GM20431 (cell line): ENCODE measurements around the gene KCTD11.
"Not testable (repeated sequence)": the region's sequence is repeated elsewhere in the genome, so short reads cannot be mapped to it uniquely, and the experiment has no call there.

ENCODE experiments used
- in situ Hi-C: fragments of 300-500 bp; cut with MseI, MboI; formaldehyde crosslinking; loops from one replicate; pipeline ENCODE4 v1.15.0; 2020; ENCODE audit warnings: low sequenced_read_pairs; ENCODE audit not compliant: unreplicated experiment

Gene KCTD11

GRCh38 chr17:7340179-7340578 lies 11.8 kb upstream of the KCTD11 start:
- in situ Hi-C loops = no loop called here

GRCh38 chr17:7341842-7342241 lies 10.1 kb upstream of the KCTD11 start:
- in situ Hi-C loops = no loop called here

DNA sequence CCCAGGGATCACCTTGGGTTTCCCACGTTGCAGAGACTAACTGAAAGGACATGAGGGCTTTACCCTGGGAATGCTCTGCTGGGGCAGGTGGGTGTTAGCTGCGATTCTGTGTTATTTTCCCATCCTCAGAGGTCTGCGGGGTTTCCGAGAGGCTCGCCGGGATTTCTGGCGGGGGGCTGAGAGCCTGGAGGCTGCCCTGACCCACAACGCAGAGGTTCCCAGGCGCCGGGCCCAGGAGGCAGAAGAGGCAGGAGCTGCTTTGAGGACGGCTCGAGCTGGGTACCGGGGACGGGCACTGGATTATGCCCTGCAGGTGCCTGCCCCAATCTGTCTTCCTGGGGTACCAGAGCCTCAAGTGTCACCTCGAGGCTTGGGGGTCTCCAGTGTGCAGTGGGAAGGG lies 8.7 kb upstream of the KCTD11 start:
- in situ Hi-C loops = no loop called here

GRCh38 chr17:7346761-7347614 lies 5.0 kb upstream of the KCTD11 start:
- in situ Hi-C loops = no loop called here

DNA sequence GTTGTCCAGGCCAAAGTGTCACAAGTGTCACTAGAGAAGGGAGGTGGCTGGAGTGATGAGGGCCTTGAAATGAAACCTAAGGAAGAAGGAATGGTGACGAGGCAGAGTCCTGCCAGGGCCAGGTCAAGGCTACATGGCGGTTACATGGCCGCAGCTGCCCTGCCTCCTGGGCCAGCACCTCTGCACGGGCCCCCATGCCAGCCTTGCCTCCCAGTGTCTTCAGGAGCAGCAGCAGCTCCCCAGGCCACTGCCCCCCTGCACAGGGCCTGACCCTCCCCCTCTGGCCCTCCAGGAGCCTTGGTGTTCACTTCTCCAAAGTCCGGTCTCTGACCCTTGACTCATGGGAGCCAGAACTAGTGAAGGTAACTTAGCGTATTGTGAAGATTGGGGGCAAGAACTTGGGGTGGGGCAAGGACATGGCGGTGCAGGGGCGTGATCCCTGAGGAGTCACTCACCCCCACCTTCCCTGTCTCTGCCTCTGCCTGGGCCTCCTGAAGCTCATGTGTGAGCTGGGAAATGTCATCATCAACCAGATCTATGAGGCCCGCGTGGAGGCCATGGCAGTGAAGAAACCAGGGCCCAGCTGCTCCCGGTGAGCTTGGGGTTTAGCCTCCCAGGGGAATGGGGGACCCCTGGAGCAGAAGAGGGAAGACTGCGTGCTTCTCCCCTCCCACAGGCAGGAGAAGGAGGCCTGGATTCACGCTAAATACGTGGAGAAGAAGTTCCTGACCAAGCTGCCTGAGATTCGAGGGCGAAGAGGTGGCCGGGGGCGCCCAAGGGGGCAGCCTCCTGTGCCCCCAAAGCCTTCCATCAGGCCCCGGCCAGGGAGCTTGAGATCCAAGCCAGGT lies 4.1 kb upstream of the KCTD11 start:
- in situ Hi-C loops = no loop called here

DNA sequence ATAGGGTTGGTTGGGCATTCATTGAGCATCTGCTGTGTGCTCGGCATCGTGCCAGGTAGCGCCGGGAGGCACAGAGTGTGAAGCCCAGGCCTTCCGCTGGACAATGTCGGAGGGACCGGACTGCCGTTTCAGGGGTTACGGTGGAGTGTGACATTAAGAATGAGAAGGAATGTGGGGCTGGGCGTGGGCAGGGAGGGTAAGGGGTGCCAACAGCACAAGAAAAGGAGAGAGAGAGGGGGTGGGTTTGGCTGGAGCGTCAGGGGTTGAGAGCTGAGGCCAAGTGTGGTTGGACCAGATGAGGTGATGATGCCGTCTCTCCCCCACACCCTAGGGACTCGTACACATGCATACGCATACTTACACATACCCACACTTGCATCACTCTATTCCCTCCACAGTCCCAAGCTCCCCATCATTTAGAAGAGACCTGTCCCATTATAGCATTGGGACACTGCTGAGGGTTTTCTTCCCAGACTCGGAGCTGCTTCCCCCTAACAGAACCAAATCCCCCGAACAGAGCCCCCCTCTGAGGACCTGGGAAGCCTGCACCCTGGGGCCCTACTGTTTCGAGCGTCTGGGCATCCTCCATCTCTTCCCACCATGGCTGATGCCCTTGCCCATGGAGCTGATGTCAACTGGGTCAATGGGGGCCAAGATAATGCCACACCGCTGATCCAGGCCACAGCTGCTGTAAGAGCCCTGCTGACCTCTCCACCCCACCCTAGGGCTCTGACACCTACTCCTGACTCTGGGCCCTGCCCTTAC lies 3.3 kb upstream of the KCTD11 start:
- in situ Hi-C loops = no loop called here

DNA sequence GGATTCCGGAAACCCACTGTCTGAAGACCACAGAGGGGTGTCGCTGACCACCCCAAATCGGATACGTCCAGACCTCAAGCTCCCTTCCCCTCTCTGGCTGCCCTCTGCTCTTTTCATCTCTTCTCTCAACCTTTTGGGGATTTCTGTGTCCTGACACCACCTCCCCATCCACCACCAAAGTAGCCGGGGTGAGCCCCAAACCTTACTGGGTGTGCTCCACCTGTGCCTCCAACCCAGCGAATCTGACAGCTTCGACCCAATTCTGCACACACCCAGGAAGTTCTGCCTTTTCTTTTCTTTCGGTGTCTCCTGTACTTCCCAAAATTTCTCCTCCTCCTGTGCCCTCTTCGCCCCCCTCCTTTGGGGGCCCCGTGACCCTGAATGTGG lies 534 bp downstream of the KCTD11 start:
- in situ Hi-C loops = no loop called here

- in situ Hi-C loops = no loop called here
Observed at GRCh38 chr17:7352910-7353635, 1.1 kb downstream of the KCTD11 start.

DNA sequence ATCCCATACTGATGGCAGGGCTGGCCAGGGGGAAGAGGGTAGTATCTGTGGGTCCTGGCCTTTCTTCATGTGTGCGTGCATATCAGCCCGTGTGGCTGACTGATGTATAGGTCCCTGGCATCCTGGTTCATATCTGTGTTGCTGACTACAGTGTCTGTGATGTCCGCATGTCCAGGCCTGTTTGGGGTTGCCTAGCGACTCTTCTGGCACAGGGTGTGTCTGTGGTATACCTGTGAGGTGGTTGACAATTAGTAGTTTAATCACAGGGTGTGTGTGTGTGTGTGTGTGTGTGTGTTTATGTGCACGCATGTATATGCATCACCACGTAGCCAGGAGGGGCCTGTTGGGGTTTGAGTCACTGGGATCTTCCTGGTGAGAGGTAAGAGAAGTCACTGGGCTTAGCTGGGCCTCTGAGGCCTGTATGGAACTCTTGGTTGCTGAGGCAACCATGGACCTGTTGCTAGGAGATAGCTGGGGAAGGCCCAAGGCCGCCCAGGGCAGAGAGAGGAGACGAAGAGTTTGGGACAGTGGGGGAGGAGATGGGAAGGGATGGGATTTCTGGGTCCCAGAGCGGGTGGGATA lies 2.4 kb downstream of the KCTD11 start:
- in situ Hi-C loops = no loop called here

GRCh38 chr17:7355053-7355452 lies 3.1 kb downstream of the KCTD11 start, which contains the start of gene TMEM95:
TSS of gene TMEM95 (plus strand) at chr17:7355156. CDS start at chr17:7355205, 49 bp downstream.
- in situ Hi-C loops = no loop called here

DNA sequence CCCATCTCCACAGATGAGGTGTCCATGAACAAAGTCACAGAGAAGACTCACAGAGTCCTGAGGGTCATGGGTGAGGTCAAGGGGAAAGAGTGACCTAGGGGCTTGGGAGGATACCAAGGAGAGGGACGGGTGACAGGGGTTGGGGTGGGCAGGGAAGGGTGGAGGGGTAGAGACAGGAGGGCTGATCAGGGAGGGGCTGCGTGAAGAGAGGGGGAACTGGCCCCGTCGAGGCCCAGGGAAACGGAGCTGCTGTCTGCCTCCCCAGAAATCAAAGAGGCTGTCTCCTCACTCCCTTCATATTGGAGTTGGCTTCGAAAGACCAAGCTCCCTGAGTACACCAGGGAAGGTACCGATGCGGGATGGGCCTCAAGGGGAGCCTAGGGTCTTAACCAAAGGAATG lies 3.6 kb downstream of the KCTD11 start:
- in situ Hi-C loops = no loop called here

DNA sequence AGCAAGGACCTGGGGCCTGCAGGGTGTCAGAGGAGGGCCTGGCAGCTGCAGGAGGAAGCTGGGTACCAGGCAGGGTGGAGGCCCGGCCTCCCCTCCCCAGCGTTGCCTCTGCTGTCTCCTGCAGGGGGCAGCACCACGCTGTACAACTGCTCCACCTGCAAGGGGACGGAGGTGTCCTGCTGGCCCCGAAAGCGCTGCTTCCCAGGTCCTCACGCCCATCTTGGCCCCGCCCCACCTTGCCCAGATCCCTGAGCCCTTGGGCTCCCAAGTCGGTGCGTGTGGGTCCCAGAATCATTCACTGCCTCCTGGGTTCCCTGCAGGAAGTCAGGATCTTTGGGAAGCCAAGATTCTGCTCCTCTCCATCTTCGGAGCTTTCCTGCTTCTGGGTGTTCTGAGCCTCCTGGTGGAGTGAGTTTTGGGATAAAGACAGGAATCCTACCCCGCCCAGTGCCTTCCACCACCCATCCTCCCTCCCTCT lies 4.1 kb downstream of the KCTD11 start:
- in situ Hi-C loops = no loop called here

DNA sequence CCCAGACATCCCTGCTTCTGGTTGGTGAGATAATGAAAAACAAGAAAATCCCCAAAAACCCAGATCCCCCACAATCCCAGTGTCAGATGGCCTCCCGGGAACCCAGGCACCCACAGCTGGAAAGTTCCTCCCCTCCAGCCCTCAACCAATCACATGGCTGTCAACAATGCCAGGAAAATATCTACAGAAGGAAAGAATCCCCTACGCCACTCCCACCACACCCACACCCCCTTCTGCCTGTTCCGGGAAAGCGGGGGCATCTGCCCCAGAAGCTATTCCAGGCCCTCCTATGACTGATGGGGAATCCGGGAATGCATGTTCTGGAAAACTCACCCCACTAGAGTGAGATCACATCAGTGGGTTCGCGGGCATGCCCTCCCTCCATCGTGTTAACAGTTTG lies 4.8 kb downstream of the KCTD11 start:
- in situ Hi-C loops = no loop called here

GRCh38 chr17:7357381-7357780 lies 5.4 kb downstream of the KCTD11 start:
- in situ Hi-C loops = no loop called here

GRCh38 chr17:7361906-7362305 lies 9.9 kb downstream of the KCTD11 start:
- in situ Hi-C loops = no loop called here

GRCh38 chr17:7363311-7363710 lies 11.3 kb downstream of the KCTD11 start:
- in situ Hi-C loops = no loop called here

GRCh38 chr17:7365963-7366362 lies 14.0 kb downstream of the KCTD11 start:
- in situ Hi-C loops = not testable (repeated sequence)

GRCh38 chr17:7367083-7367482 lies 15.1 kb downstream of the KCTD11 start:
- in situ Hi-C loops = no loop called here

GRCh38 chr17:7367918-7368598 lies 16.1 kb downstream of the KCTD11 start:
- in situ Hi-C loops = no loop called here
